Measurements from ENCODE around the gene CRYGS. TPM values are rescaled to one million over a fixed set of nuclear protein-coding genes. Genes with fewer than 3 reads are reported as not detected.

CRYGS gene
- total and polyA plus RNA-seq, 2 donors (not counting 1 experiment from before 2014, with no cell fraction given), result 3.6 to 10.9 TPM

GRCh38 chr3:186580785-186581184, 36.6 kb upstream of the CRYGS start:
- H3K27ac Mint-ChIP-seq, result no peak overlapping the region
- Histone ChIP-seq H3K4me1 (ENCODE audit: control insufficient read depth in 2 of 2, insufficient read depth in 2 of 2, low read length in 2 of 2) (no peaks in the 10 kb centered on the region), H3K79me2 (ENCODE audit: control insufficient read depth, insufficient read depth, low read length) (peaks cover 7% of the 10 kb centered on the region), H4K20me1 (ENCODE audit: control insufficient read depth, insufficient read depth, low read length, poor library complexity, severe bottlenecking) (no peaks in the 10 kb centered on the region), H3K9ac (ENCODE audit: low read length) (no peak overlapping the region), H3K36me3 (replicated peaks in 1 of 2; ENCODE audit: control extremely low read depth in 1 of 2, control insufficient read depth in 1 of 2, extremely low read depth in 1 of 2, insufficient read depth in 2 of 2, low read length in 1 of 2) (peaks cover 59 to 92% of the 10 kb centered on the region in 2 experiments), H3K9me3 (ENCODE audit: control extremely low read depth in 1 of 3, control insufficient read depth in 2 of 3, insufficient read depth in 1 of 3, low read length in 2 of 3) (no peaks in the 10 kb centered on the region), H3K4me2 (replicated peaks; ENCODE audit: low read depth, low read length, poor library complexity, severe bottlenecking) (no peak overlapping the region), H3K27me3 (replicated peaks in 1 of 4; ENCODE audit: control extremely low read depth in 1 of 4, control insufficient read depth in 3 of 4, insufficient read depth in 4 of 4, low read length in 3 of 4) (no peaks in the 10 kb centered on the region), H3K27ac (ENCODE audit: low read length in 2 of 2) (no peak overlapping the region), H3K4me3 (ENCODE audit: control extremely low read depth in 1 of 5, extremely low read depth in 1 of 5, insufficient read depth in 1 of 5, low read depth in 2 of 5, low read length in 4 of 5) (no peak overlapping the region), H2AFZ (ENCODE audit: insufficient read depth, low read depth, low read length, poor library complexity, severe bottlenecking) (no peak overlapping the region)
- no peak for DNase-seq
- ChIA-PET CTCF (interaction anchor here (1.4 kb wide), 1 partner anchor 10 kb away, joined by 3 read pairs; the partner anchor contains the start of gene DNAJB11), POLR2A (no interaction called here)
- intact Hi-C loops (cut with micrococcal nuclease), result no loop called here
- TF ChIP-seq CTCF (IDR thresholded peaks at IDR 0.05), result no peak
- TF ChIP-seq EZH2 (IDR thresholded peaks at IDR 0.05; ENCODE audit: borderline replicate concordance, insufficient read depth, low read depth, low read length, poor library complexity, severe bottlenecking), result no peak
- no peaks in the 10 kb centered on the region for H3K4me1 Mint-ChIP-seq
- H3K9me3 Mint-ChIP-seq (ENCODE audit: insufficient read depth), result no peaks in the 10 kb centered on the region
- H3K27me3 Mint-ChIP-seq, result no peaks in the 10 kb centered on the region
- no CpG with 5 or more reads among the region's 3 CpGs for WGBS (ENCODE audit: insufficient coverage)
- no peak overlapping the region for H3K4me3 Mint-ChIP-seq
- ATAC-seq (ENCODE audit: low read depth), result no peak

- POLR2A ChIA-PET, result no interaction called here
- Histone ChIP-seq H3K27me3 (replicated peaks in 1 of 4; ENCODE audit: control extremely low read depth in 1 of 4, control insufficient read depth in 3 of 4, insufficient read depth in 4 of 4, low read length in 3 of 4) (no peaks in the 10 kb centered on the region), H3K36me3 (replicated peaks in 1 of 2; ENCODE audit: control extremely low read depth in 1 of 2, control insufficient read depth in 1 of 2, extremely low read depth in 1 of 2, insufficient read depth in 2 of 2, low read length in 1 of 2) (peaks cover 38 to 82% of the 10 kb centered on the region in 2 experiments), H3K4me2 (replicated peaks; ENCODE audit: low read depth, low read length, poor library complexity, severe bottlenecking) (no peak overlapping the region), H2AFZ (ENCODE audit: insufficient read depth, low read depth, low read length, poor library complexity, severe bottlenecking) (no peak overlapping the region), H3K79me2 (ENCODE audit: control insufficient read depth, insufficient read depth, low read length) (peaks cover 36% of the 10 kb centered on the region), H3K9ac (ENCODE audit: low read length) (no peak overlapping the region), H3K4me3 (ENCODE audit: control extremely low read depth in 1 of 5, extremely low read depth in 1 of 5, insufficient read depth in 1 of 5, low read depth in 2 of 5, low read length in 4 of 5) (no peak overlapping the region), H4K20me1 (ENCODE audit: control insufficient read depth, insufficient read depth, low read length, poor library complexity, severe bottlenecking) (no peaks in the 10 kb centered on the region), H3K9me3 (ENCODE audit: control extremely low read depth in 1 of 3, control insufficient read depth in 2 of 3, insufficient read depth in 1 of 3, low read length in 2 of 3) (no peaks in the 10 kb centered on the region), H3K4me1 (ENCODE audit: control insufficient read depth in 2 of 2, insufficient read depth in 2 of 2, low read length in 2 of 2) (no peaks in the 10 kb centered on the region), H3K27ac (ENCODE audit: low read length in 2 of 2) (no peak overlapping the region)
- ATAC-seq (ENCODE audit: low read depth) (no peak), DNase-seq (no peak)
- Mint-ChIP-seq H3K9me3 (ENCODE audit: insufficient read depth) (no peaks in the 10 kb centered on the region), H3K27me3 (no peaks in the 10 kb centered on the region), H3K4me1 (peaks cover 7% of the 10 kb centered on the region), H3K27ac (no peak overlapping the region), H3K4me3 (no peak overlapping the region)
- CTCF ChIA-PET, result interaction anchor here (0.9 to 1.2 kb wide), 3 partner anchors 37 to 319 kb away, joined by 3 to 4 read pairs (median 3); no protein-coding TSS in a partner anchor
- intact Hi-C loops (cut with micrococcal nuclease), result loop anchor here (10.0 kb wide), 1 partner anchor 437 kb away; no protein-coding TSS in a partner anchor
- 60% methylated on average over 1 of the region's 2 CpGs for WGBS (ENCODE audit: insufficient coverage)
- TF ChIP-seq CTCF (IDR thresholded peaks at IDR 0.05), result no peak
Measured at GRCh38 chr3:186577521-186577920, 33.3 kb upstream of the CRYGS start.
